ENCODE measurements around the gene ACOX3.

The ACOX3 gene

DNA sequence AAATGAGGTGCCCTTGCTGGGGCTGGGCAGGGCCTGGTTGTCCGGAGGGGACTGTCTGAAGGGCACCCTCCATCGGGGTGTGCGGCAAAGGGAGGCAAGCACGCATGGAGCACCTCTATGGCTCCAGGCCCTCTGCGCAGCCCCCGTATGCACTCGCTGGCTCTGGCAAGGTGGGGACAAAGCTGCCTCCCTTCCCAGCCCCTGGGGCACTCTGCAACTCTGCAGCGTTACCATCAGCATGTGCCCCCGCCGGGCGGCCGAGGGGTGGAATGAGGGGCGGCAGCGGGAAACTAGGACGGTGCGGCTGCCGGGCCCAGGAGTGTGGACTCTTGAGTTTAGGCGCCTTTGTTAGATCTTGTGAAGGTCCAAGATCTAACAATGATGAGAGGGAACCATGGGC, 26.5 kb upstream of the ACOX3 start:
- no peak for DNase-seq (ENCODE audit: low read depth in 2 of 2)

DNA sequence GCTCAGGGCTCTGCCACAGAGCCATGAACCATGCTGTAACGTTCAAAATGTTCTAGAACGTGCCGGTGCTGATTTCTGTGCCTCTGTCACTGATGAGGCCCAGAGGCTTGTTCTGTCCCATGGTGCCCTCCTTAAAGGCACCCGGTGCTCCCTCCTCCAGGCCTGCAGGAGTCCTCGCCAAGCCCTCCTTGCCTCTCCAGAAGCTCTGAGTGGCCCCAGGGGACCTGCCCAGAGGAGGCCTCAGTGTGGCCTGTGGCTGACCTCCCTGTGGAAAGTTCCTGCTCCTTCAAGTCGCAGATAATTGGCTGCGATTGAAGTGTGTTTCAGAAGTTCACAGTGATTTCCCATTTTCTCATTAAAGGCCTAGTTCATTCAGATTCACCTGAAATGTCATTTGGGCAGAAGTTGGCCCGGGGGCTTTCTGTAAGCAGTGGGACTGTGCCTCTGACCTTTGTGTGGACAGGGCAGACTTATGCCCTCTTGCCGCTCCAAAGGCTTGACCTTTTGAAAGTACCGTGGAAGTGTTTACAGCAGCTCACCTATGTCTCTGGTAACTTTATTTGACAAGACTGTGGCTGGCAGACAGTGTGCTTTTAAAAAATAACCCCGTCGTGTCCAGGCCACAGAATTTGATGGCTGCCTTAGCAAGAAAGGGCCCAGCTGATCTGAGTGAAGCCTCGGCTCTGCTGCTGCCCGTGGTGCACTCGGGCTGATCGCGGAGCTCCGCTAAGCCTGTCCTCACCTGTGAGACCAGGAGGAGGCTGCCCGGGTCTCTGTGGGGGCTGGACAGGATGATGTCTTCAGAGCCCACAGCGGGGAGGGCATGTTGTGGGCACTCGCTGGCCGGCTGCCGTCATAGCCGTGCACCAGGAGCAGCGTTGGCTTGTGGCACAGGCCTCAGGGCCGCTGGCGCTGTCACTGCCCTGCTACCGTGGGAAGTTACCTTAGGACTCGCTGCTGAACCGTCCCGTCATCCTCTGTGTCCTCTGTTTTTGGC, 25.4 kb upstream of the ACOX3 start:
- DNase-seq (ENCODE audit: low read depth in 2 of 2): no peak

DNA sequence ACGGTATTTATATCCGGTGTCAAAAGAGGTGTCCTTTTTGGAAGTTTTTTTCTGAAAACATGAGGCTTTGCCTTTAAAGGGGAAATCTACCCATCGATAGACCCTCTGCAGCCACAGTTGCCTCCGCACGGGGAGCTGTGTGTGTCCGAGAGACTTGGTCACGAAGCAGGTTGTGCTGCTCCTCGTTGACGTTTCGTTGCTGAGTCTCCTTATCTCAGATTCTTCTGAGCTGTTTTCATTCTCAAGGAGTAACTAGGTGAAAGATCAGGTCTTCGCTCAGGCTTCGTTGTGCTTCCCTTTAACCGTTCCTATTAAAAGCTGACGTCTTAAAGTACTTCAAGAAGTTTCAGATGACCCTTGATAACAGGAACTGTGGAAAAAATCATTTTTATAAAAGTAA, 23.9 kb upstream of the ACOX3 start:
- DNase-seq (ENCODE audit: low read depth in 2 of 2): no peak

DNA sequence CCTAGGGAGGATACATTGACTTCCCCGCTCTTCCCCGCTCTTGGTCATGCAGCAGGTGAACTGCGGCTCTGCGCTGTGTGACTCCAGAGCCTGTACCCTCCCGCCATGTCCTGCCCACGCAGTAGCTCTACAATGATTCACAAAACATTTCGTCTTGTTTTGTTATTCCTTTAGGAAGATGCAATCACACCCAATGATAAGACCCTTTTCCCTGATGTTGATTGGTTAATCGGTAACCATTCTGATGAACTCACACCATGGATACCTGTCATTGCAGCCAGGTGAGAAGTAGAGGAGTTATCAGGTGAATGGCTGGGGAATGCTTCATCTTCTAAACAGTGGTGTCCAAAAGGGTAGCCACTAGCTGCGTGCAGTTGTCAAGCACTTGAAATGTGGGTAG, 23.3 kb upstream of the ACOX3 start:
- no peak for DNase-seq (ENCODE audit: low read depth in 2 of 2)

DNA sequence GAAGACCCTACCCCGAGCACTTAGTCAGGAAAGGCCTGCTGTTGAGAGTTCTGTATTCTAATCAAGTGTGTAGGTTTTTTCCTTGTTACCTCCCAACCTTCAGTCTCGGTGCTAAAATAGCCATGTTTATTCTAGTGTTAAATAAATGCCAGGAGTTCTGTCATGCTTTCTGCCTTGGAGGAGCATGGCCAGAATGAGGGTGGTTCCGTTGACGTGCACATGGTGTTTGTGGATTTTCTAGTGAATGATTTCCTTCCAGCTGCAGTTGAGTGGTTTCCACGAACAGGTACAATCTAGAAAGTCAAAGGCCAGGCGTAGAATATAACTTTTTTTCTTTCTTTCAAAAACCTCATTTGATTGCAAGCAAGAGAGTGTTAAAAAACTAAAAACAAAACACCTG, 21.1 kb upstream of the ACOX3 start:
- no peak for DNase-seq (ENCODE audit: low read depth in 2 of 2)

DNA sequence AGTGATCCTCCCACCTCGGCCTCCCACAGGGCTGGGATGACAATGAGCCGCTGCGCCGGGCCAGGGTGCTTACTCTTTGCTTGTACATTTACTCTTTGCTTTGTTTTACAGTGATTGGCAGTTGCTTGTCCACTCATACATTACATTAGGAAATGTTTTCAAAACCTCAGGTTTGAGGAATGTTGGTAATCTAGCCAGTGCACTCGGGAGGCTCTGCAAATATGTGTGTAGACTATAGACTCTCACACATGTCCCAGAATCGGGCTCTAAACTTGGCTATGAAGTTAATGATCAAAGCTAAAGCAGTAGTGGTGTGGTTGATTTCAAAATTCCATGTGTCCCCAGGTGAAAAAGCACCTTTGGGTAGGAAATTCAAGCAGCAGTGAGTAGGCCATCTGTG, 20.6 kb upstream of the ACOX3 start:
- DNase-seq (ENCODE audit: low read depth in 2 of 2): no peak

DNA sequence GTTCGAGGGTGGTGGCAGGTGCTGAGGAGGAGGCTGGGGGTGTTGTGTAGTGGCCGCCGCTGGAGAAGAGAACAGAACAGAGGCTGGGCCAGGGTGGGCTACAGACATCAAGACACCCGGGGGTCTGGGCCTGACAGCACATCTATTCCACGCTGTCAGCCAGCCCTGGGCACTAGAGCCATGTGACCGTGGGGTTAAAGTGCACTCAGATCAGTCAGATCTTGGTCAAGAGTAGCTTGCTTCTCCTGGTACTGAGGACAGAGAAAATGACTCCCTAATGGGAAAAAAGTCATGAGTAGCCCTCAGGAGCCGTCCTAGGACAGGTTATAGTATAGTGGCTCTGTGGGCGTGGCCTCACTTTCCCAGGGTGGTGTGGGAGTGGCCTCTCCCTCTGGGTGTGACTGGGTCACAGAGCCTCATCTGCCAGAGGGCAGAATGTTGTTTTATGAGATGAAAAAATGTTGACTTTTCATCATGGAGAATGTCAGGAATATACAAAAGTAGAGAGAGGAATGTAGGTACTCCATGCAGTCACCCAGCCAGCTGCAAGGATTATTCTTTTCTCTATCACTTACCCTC, 19.4 kb upstream of the ACOX3 start:
- DNase-seq (ENCODE audit: low read depth in 2 of 2): no peak

DNA sequence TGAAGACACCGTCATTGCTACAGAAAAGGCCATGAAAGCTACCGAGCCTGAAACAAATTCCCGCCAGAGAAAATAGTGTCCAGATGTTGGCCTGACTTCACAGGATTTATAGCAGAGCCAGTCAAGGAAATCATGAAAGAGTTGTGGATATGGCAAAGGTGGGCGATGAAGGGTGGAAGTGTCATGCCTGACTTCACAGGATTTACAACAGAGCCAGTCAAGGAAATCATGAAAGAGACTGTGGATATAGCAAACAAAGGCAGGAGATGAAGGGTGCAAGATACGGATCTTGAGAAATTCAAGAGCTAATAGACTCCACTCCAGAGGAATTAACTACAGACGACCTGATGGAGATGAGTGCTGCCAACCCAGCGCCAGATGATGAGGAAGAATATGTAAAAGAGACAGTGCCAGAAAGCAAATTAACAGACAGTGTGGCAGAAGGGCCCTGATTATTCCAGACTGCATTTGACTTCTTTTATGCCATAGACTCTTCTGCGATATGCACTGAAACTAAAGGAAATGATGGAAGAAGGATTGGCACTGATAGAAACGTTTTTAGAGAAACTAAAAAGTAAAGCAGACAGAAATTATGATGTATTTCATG, 17.2 kb upstream of the ACOX3 start:
- DNase-seq (ENCODE audit: low read depth in 2 of 2): no peak

DNA sequence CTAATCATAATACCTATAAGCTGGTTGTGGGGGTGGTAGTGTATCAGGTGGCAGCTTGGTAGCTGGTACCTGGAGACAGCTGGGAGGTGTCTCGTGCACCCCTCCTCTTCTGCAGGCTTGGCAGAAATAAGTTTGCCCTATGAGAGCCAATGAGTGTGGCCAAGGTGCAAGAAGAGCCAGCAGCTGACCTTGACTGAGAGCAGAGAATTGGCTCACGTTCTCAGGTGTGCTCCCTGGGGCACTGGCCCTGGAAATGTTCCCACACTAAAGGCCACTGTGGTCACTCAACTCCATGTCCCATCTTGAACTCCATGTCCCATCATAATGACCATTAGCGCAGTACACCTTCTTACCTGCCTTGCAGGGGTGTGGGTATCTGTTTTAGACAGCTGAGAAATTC, 13.4 kb upstream of the ACOX3 start:
- no peak for DNase-seq (ENCODE audit: low read depth in 2 of 2)

DNA sequence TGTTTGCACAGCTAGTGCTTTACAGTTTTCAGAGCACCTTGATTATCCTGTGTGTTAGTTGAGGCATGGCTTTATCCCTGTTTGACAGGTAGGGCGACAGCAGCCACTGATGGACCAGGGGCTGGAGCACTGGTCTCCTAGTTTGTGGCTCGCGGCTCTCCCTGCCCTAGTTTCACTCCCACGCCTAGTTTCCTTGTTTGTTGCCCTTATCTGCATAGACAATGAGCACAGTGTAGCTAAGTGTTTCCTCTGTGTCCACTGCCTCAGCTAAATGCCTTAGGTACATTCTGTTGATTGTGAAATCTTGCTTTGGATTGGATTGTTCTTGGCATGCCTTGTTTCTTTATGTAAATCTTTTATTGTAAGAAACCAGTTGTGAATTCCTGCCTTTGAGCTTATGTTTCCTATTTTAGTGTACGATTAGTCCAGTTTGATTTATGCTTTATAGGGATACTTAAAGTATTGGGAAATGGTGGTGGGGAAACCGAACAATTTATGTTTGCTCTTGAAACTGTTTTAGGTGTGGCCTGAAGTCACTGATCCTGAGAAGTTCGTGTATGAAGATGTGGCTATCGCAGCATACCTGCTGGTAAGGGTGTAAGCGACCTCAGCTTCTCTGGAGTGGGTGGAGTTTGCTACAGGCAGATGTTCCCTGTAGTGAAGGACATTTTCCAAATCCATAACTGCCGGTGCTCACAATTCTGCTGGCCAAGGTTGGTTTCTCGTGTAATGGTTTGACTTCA, 11.1 kb upstream of the ACOX3 start:
- no peak for DNase-seq (ENCODE audit: low read depth in 2 of 2)

DNA sequence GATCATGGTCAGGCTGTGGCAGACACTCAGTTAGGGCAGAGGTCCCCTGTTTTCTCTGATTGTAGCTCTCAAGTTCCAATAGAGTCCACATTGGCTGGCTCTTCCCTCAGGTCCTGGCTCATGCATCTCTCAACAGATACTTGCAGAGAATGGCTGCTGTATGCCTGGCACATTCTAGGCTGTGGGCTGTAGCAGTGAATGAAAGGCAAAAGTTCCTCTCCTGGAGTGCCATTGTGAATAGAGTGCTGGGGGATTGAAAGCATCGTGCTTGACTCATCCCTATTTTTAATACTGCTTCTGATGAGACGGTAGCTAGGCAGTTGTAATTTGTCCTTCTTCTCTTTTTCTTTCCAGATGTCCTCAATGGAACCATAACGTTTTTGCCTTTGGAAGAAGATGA, 5.6 kb upstream of the ACOX3 start:
- no peak for DNase-seq (ENCODE audit: low read depth in 2 of 2)

DNA sequence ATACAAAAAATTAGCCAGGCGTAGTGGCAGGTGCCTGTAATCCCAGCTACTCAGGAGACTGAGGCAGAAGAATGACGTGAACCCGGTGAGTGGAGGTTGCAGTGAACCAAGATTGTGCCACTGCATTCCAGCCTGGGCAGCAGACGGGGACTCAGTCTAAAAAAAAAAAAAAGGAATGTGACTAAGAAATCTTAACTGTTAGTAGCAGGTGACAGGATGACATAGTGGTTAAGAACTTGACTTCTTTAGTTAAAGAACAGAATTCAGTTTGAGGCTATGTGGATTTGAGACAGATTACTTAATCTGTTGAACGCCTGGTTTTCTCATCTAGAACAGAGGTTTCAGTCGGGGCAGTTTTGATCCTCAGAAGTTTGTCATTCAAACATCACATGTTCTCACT, 3.3 kb upstream of the ACOX3 start:
- DNase-seq (ENCODE audit: low read depth in 2 of 2): no peak

DNA sequence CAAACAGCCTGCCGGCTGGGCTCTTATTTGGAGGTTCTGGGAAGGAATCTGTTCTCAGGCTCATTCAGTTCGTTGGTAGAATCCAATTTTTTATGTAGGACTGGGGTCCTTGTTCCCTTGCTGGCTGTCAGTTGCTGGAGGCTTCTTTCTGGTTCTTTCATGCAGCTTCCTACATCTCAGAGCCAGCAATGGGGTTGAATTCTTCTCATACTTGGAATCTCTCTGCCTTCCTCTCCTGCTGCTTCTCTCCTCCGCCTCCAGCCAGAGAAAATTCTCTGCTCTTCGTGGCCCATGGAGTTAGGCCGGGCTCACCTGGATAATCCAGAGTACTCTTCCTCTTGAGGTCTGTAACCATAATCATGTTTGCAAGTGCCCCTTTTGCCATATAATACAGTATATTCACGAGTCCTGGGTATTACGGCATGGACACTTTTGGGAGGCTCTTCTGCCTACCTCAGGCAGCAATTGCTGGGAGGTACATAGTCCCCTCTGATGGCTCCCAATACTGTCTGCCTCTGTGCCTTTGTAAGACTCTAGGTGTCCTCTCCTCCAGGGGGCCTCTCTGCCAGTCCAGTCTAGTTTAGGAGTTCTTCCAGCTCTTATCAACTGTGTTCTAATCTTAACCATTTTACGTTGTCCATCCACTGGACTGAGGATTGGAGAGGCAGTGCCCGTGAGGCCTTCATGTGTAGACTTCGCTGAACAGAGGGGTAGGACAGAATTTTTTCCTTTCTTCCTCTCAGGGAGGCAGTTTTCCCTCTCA, 2.3 kb upstream of the ACOX3 start:
- no peak for DNase-seq (ENCODE audit: low read depth in 2 of 2)

DNA sequence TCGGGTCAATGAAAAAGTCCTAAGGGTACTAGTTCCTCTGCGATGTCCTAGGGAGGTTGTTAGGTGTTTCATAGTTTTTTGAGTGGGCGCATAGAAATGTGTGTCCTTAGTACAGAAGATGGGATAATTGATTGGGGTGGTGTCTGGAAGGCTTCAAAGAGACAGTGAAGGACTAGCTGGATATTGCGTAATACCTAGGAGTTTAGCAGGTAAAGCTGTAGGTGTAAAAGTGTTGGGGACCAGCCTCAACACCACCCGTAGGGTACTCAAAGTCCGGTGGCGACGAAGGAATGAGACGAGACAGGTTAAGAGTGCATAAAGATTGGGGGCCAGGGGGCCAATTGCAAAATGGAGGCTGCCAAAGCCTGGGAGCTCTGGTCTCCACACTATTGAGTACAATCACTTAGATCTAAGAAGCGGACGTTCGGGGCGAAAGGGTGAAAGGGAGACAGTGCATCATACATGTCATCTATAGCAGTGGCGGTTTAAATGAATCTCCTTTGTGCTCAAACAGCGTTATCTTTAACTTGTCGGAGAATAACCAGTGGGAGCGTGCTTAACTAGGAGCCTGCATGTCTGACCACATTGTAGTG, 1.1 kb upstream of the ACOX3 start:
- no peak for DNase-seq (ENCODE audit: low read depth in 2 of 2)

DNA sequence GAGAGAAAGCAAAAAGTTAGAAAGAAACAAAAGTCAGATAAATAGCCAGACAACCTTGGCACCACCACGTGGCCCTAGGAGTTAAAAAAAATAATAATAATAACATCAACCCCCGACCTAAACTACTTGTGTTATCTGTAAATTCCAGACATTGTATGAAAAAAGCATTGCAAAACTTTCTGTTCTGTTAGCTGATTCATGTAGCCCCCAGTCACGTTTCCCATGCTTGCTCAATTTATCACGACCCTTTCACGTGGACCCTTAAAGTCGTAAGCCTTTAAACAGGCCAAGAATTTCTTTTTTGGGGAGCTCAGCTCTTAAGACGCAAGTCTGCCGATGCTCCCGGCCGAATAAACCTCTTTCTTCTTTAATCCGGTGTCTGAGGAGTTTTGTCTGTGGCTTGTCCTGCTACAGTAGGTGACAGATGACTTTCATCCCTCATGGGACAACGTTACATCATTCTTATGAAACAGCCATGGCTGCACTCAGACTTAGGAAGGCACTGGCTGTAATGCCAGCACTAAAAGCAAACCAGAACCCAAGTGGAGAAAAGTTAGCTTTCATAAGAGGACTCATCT, 520 bp downstream of the ACOX3 start:
- DNase-seq (ENCODE audit: low read depth in 2 of 2): no peak

DNA sequence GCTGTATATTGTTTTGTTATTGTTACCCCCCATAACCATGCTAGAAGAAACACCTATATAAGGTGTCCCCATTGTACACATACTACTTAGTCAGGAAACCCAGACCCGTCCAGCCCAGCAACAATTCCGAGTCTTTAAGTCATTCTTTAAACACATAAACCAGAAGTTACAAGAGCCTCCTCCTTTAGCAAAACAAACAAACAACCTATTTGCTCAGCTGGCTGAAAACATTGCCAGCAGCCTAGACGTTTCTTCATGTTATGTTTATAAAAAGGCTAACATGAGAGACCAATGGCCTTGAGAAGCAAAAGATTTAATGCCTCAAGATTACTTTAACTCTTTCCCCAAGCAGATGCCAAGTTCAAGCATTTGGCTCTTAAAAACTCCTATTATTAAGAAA, 1.4 kb downstream of the ACOX3 start:
- no peak for DNase-seq (ENCODE audit: low read depth in 2 of 2)

DNA sequence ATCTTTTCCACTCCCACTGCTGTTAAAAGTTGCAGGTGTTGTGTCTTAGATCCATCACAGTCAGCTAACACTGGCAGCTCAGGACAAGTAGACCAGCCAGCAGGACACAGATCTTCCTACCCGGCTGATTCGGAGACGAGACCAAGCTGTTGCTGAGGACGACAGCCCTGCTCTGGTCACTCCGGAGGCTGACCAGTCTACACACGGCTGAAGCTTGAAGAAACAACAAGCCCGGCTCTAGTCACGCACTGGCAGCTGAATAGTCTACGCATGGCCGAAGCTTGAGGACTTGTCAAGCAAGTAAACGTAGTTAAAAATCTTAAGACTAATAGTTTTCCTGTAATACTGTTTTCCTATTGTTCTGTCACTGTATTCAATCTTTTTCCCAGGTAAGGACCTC, 1.8 kb downstream of the ACOX3 start:
- DNase-seq (ENCODE audit: low read depth in 2 of 2): no peak

DNA sequence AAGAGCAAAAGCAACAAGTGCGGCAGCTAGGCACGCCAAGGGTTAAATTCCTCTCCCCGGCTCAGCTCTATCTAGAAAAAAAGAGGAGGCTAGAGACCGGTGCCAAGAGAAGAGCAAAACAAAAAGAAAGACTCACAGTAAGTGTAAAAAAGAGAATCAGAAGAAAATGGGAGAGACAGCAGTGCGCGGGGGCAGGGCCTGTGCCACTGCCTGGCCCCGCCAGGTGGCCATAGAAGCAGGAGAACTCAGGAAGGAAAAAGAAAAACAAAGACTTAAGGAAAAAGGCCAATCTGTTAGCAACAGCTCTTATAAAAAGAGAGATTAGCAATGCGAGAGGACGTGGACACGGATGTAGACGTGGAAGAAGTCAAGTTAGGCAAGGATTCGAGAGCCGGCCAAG, 3.2 kb downstream of the ACOX3 start:
- no peak for DNase-seq (ENCODE audit: low read depth in 2 of 2)

DNA sequence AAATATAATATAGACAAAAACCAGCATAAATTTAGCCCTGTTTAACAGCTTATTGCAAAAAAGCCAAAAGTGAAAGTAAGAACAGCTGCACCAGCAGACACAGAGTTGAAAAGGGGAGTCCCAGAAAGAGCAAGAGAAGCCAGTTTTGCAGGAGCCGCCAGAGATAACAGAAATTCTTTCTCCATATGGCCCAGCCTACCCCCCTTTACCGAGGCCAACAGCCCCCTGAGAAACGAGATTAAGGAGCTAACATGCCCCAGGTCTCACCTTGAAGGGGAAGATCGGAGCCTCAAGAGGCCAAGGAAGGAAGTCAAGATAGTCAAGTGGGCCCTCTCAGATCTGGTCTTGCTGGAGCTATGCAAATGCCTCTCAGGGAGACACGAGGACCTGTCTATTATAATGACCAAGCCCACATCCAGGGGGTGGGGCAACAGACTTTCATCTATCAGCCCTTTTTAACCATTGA, 4.8 kb downstream of the ACOX3 start:
- DNase-seq (ENCODE audit: low read depth in 2 of 2): no peak

DNA sequence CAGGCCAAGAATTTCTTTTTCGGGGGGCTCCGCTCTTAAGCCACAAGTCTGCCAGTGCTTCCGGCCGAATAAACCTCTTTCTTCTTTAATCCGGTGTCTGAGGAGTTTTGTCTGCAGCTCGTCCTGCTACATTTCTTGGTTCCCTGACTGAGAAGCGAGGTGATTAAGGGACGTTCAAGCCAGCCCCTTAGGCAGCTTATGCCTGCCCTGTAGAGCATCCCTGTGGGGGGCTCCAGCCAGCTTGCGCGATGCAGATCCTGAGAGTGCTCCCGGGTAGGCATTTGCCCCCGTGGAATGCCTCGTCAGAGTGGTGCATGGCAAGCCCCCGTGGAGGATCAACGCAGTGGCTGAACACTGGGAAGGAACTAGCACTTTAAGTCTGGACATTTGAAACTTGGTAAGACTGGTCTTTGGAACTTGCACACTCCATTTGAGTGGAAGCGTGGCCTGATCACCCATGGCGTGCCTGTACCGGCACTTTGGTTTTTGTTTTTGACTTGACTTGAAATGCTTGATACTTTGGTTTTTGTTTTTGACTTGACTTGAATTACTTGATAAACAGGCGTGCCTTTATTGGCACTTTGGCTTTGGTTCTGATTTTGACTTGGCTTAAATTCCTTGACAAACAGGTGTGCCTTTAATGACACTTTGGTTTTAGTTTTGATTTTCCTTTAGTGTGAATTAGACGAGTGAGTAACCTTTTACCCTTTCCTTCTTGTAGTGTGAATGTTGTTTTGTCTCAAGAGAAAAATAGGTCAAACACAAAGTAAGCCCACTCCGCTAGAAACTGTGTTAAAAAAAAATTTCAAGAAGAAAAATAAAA, 6.1 kb downstream of the ACOX3 start:
- DNase-seq (ENCODE audit: low read depth in 2 of 2): no peak

All from fibroblast of skin of left quadriceps (primary cell).